Measurements from ENCODE around the gene KRTAP10-4.
"Not testable (repeated sequence)": the region's sequence is repeated elsewhere in the genome, so short reads cannot be mapped to it uniquely, and the experiment has no call there.

The KRTAP10-4 gene

DNA sequence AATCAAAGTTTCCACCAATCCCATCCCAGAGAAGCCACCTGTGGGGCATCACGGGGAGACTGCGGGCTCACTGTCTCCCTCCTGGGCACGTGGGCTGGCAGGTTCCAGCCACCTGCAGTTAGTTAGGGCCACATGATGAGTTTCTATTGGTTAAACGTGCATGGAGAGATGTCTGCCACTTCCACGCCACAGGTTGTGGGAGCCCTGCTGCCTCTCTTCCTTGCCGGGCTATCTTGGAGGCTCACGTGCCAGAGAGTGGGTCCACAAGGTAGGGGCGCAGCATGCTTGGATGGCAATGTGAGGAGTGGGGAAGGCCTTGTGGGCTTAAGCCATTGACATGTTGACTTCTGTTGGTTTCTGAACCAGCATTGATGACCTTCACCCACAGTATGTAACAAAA lies 30.4 kb downstream of the KRTAP10-4 start:
- no peak for TF ChIP-seq EZH2phosphoT487 (IDR thresholded peaks at IDR 0.05; ENCODE audit: borderline replicate concordance, low read length)
- TF ChIP-seq, protein P1, sequence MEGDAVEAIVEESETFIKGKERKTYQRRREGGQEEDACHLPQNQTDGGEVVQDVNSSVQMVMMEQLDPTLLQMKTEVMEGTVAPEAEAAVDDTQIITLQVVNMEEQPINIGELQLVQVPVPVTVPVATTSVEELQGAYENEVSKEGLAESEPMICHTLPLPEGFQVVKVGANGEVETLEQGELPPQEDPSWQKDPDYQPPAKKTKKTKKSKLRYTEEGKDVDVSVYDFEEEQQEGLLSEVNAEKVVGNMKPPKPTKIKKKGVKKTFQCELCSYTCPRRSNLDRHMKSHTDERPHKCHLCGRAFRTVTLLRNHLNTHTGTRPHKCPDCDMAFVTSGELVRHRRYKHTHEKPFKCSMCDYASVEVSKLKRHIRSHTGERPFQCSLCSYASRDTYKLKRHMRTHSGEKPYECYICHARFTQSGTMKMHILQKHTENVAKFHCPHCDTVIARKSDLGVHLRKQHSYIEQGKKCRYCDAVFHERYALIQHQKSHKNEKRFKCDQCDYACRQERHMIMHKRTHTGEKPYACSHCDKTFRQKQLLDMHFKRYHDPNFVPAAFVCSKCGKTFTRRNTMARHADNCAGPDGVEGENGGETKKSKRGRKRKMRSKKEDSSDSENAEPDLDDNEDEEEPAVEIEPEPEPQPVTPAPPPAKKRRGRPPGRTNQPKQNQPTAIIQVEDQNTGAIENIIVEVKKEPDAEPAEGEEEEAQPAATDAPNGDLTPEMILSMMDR (IDR thresholded peaks at IDR 0.05; ENCODE audit: low read depth, low read length, poor library complexity, severe bottlenecking) = no peak
- Histone ChIP-seq H3K36me3 (ENCODE audit: control insufficient read depth, low read length) (no peaks in the 10 kb centered on the region), H3F3A (ENCODE audit: control insufficient read depth, insufficient read depth) (no peaks in the 10 kb centered on the region), H3K27me3 (ENCODE audit: control insufficient read depth, low read length) (no peaks in the 10 kb centered on the region), H3K4me1 (ENCODE audit: control insufficient read depth, low read length) (no peaks in the 10 kb centered on the region), H3K9me2 (replicated peaks; ENCODE audit: control insufficient read depth, low read length) (no peaks in the 10 kb centered on the region), H4K20me1 (ENCODE audit: control insufficient read depth, insufficient read depth, low read depth, low read length) (no peaks in the 10 kb centered on the region), H3K4me3 (ENCODE audit: low read length) (no peak overlapping the region), H3K9me3 (ENCODE audit: control insufficient read depth, insufficient read depth, low read length) (0 out of 2 replicates have a peak, but pooled peaks cover 2% of the 10 kb centered on the region), H3K79me2 (ENCODE audit: control insufficient read depth, low read length) (no peaks in the 10 kb centered on the region), H3K27ac (ENCODE audit: low read depth, low read length) (no peak overlapping the region), H3K4me2 (ENCODE audit: low read length) (no peak overlapping the region)

DNA sequence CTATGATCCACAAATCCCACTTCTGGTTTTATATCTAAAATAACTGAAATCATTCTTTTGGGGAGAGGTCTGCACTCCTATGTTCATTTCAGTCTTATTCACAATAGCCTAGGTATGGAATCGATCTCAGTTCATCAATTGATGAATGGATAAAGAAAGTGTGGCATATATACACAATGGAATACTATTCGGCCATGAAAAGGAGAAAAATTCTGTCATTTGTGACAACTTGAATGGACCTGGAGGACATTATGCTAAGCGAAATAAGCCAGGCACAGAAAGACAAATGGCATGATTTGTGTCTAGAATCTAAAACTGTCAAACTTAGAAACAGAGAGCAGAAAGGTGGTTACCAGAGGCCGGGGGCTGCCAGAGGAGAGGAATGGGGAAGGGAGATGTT lies 33.0 kb downstream of the KRTAP10-4 start:
- H3K9me3 ChIP-seq (ENCODE audit: control insufficient read depth, insufficient read depth, low read length) = peaks cover 8% of the 10 kb centered on the region
- no peaks in the 10 kb centered on the region for H3K4me1 ChIP-seq (ENCODE audit: control insufficient read depth, low read length)
- no peaks in the 10 kb centered on the region for H3K79me2 ChIP-seq (ENCODE audit: control insufficient read depth, low read length)
- H3K27me3 ChIP-seq (ENCODE audit: control insufficient read depth, low read length) = no peaks in the 10 kb centered on the region
- no peak overlapping the region for H3K4me3 ChIP-seq (ENCODE audit: low read length)
- no peak for TF ChIP-seq EZH2phosphoT487 (IDR thresholded peaks at IDR 0.05; ENCODE audit: borderline replicate concordance, low read length)
- TF ChIP-seq, protein P1 (IDR thresholded peaks at IDR 0.05; ENCODE audit: low read depth, low read length, poor library complexity, severe bottlenecking) = no peak
- no peaks in the 10 kb centered on the region for H3F3A ChIP-seq (ENCODE audit: control insufficient read depth, insufficient read depth)
- no peaks in the 10 kb centered on the region for H3K9me2 ChIP-seq (replicated peaks; ENCODE audit: control insufficient read depth, low read length)
- no peak overlapping the region for H3K27ac ChIP-seq (ENCODE audit: low read depth, low read length)
- no peaks in the 10 kb centered on the region for H4K20me1 ChIP-seq (ENCODE audit: control insufficient read depth, insufficient read depth, low read depth, low read length)
- H3K4me2 ChIP-seq (ENCODE audit: low read length) = no peak overlapping the region
- H3K36me3 ChIP-seq (ENCODE audit: control insufficient read depth, low read length) = no peaks in the 10 kb centered on the region

DNA sequence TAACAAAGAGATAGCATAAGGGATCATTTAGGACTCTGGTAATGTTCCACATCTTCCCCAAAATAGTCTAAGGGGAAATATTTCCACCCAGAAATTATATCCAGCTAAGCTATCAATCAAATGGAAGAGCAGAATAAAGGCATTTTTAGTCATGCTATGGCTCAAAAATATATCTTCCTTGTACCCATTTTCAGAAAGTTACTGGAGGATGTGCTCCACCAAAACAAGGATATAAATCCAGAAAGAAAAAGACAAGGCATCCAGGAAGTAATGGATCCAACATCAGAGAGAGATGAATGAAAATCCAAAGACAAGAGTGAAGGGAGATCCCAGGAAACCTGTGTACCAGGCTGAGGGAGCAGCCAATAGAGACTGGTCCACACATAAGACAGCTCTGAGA lies 35.7 kb downstream of the KRTAP10-4 start:
- Histone ChIP-seq H3K9me3 (ENCODE audit: control insufficient read depth, insufficient read depth, low read length) (peaks cover 14% of the 10 kb centered on the region), H3F3A (ENCODE audit: control insufficient read depth, insufficient read depth) (no peaks in the 10 kb centered on the region), H3K4me3 (ENCODE audit: low read length) (no peak overlapping the region), H3K79me2 (ENCODE audit: control insufficient read depth, low read length) (no peaks in the 10 kb centered on the region), H3K27ac (ENCODE audit: low read depth, low read length) (no peak overlapping the region), H3K9me2 (replicated peaks; ENCODE audit: control insufficient read depth, low read length) (no peaks in the 10 kb centered on the region), H4K20me1 (ENCODE audit: control insufficient read depth, insufficient read depth, low read depth, low read length) (no peaks in the 10 kb centered on the region), H3K4me1 (ENCODE audit: control insufficient read depth, low read length) (no peaks in the 10 kb centered on the region), H3K4me2 (ENCODE audit: low read length) (no peak overlapping the region), H3K36me3 (ENCODE audit: control insufficient read depth, low read length) (no peaks in the 10 kb centered on the region), H3K27me3 (ENCODE audit: control insufficient read depth, low read length) (no peaks in the 10 kb centered on the region)
- TF ChIP-seq, protein P1 (IDR thresholded peaks at IDR 0.05; ENCODE audit: low read depth, low read length, poor library complexity, severe bottlenecking) = no peak
- no peak for TF ChIP-seq EZH2phosphoT487 (IDR thresholded peaks at IDR 0.05; ENCODE audit: borderline replicate concordance, low read length)

DNA sequence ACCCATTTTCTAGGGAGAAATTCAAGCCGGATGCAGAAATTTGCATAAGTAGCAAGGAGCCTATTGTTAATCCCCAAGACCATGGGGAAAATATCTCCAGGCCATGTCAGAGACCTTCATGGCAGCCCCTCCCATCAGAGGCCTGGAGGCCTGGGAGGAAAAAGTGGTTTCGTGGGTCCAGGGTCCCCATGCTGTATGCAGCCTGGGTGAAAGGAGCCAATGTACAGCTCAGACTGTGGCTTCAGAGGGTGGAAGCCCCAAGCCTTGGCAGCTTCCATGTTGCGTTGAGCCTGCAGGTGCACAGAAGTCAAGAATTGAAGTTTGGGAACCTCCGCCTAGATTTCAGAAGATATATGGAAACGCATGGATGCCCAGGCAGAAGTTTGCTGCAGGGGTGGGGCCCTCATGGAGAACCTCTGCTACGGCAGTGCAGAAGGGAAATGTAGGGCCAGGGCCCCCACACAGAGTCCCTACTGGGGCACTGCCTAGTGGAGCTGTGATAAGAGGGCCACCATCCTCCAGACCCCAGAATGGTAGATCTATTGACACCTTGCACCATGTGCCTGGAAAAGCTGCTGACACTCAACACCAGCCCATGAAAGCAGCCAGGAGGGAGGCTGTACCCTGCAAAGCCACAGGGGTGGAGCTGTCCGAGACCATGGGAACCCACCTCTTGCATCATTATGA lies 36.8 kb downstream of the KRTAP10-4 start:
- not testable (repeated sequence) for H4K20me1 ChIP-seq (ENCODE audit: control insufficient read depth, insufficient read depth, low read depth, low read length); H3K4me1 ChIP-seq (ENCODE audit: control insufficient read depth, low read length); H3K79me2 ChIP-seq (ENCODE audit: control insufficient read depth, low read length); H3K27me3 ChIP-seq (ENCODE audit: control insufficient read depth, low read length); H3K9me2 ChIP-seq (replicated peaks; ENCODE audit: control insufficient read depth, low read length); H3K4me2 ChIP-seq (ENCODE audit: low read length); H3K27ac ChIP-seq (ENCODE audit: low read depth, low read length); H3K36me3 ChIP-seq (ENCODE audit: control insufficient read depth, low read length); H3F3A ChIP-seq (ENCODE audit: control insufficient read depth, insufficient read depth); H3K4me3 ChIP-seq (ENCODE audit: low read length)
- peaks cover 17% of the 10 kb centered on the region for H3K9me3 ChIP-seq (ENCODE audit: control insufficient read depth, insufficient read depth, low read length)
